ENCODE data around the gene FLCN. TPM values are rescaled to one million over a fixed set of nuclear protein-coding genes. Genes with fewer than 3 reads are reported as not detected.

The FLCN gene
- total RNA-seq, 1 experiment from 2014 or later, result 71.6 TPM

- ChIA-PET POLR2A (no interaction called here), CTCF (no interaction called here)
- TF ChIP-seq REST (IDR thresholded peaks at IDR 0.05; ENCODE audit: insufficient read depth in 1 of 2, low read depth in 2 of 2, low read length in 1 of 2) (no peak), SIN3A (IDR thresholded peaks at IDR 0.05; ENCODE audit: borderline replicate concordance, insufficient read depth, low read depth, low read length) (no peak), TCF7L2 (IDR thresholded peaks at IDR 0.05; ENCODE audit: low read depth, low read length) (no peak), POLR2AphosphoS5 (IDR thresholded peaks at IDR 0.05; ENCODE audit: low read depth, low read length) (no peak)
- TF ChIP-seq, protein P1, sequence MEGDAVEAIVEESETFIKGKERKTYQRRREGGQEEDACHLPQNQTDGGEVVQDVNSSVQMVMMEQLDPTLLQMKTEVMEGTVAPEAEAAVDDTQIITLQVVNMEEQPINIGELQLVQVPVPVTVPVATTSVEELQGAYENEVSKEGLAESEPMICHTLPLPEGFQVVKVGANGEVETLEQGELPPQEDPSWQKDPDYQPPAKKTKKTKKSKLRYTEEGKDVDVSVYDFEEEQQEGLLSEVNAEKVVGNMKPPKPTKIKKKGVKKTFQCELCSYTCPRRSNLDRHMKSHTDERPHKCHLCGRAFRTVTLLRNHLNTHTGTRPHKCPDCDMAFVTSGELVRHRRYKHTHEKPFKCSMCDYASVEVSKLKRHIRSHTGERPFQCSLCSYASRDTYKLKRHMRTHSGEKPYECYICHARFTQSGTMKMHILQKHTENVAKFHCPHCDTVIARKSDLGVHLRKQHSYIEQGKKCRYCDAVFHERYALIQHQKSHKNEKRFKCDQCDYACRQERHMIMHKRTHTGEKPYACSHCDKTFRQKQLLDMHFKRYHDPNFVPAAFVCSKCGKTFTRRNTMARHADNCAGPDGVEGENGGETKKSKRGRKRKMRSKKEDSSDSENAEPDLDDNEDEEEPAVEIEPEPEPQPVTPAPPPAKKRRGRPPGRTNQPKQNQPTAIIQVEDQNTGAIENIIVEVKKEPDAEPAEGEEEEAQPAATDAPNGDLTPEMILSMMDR (IDR thresholded peaks at IDR 0.05), result no peak
- intact Hi-C loops (cut with micrococcal nuclease; ENCODE audit: unreplicated experiment) (no loop called here), in situ Hi-C loops (cut with HindIII; ENCODE audit: low pct_unique_long_range_greater_than_20kb, low sequenced_read_pairs) (no loop called here)
- Histone ChIP-seq H3K36me3 (ENCODE audit: control insufficient read depth, insufficient read depth, low read length) (peaks cover 6% of the 10 kb centered on the region; the same call in 1 of the 2 replicates), H3K27ac (ENCODE audit: low read length) (no peak overlapping the region), H3K27me3 (ENCODE audit: control insufficient read depth, insufficient read depth, low read length) (no peaks in the 10 kb centered on the region), H3K4me1 (ENCODE audit: control insufficient read depth, insufficient read depth, low read length) (no peaks in the 10 kb centered on the region), H3K4me3 (ENCODE audit: low read depth in 2 of 2, low read length in 2 of 2) (no peak overlapping the region), H3K9me3 (ENCODE audit: control insufficient read depth, insufficient read depth, low read depth, low read length) (no peaks in the 10 kb centered on the region)
- BruUV-seq (replicated peaks), result no TSS peak
- no peak for DNase-seq (ENCODE audit: low read depth, low spot score)
- no peak for ATAC-seq
These were observed 71.2 kb downstream of the FLCN start for GRCh38 chr17:17165666-17166308.

DNA sequence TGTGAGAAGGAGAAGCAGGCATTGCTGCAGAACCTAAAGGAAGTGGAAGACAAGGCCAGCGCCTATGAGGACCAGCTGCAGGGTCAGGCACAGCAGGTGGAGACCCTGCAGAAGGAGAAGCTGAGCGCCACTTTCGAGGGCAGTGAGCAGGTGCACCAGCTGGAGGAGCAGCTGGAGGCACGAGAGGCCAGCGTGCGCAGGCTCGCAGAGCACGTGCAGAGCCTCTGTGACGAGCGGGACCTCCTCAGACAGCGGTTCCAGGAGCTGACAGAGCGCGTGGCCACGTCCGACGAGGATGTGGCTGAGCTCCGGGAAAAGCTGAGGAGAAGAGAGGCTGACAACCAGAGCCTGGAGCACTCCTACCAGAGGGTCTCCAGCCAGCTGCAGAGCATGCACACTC, 72.3 kb downstream of the FLCN start:
- no peaks in the 10 kb centered on the region for H3K27me3 ChIP-seq (ENCODE audit: control insufficient read depth, insufficient read depth, low read length)
- no peak overlapping the region for H3K27ac ChIP-seq (ENCODE audit: low read length)
- POLR2A ChIA-PET, result no interaction called here
- no peaks in the 10 kb centered on the region for H3K4me1 ChIP-seq (ENCODE audit: control insufficient read depth, insufficient read depth, low read length)
- intact Hi-C loops (cut with micrococcal nuclease; ENCODE audit: unreplicated experiment), result no loop called here
- in situ Hi-C loops (cut with HindIII; ENCODE audit: low pct_unique_long_range_greater_than_20kb, low sequenced_read_pairs), result no loop called here
- H3K36me3 ChIP-seq (ENCODE audit: control insufficient read depth, insufficient read depth, low read length), result peaks cover 6% of the 10 kb centered on the region; the same call in 1 of the 2 replicates
- BruUV-seq (replicated peaks), result no TSS peak
- ATAC-seq, result no peak
- no peak overlapping the region for H3K4me3 ChIP-seq (ENCODE audit: low read depth in 2 of 2, low read length in 2 of 2)
- H3K9me3 ChIP-seq (ENCODE audit: control insufficient read depth, insufficient read depth, low read depth, low read length), result no peaks in the 10 kb centered on the region
- CTCF ChIA-PET, result no interaction called here
- DNase-seq (ENCODE audit: low read depth, low spot score), result no peak
- no peak for TF ChIP-seq POLR2AphosphoS5 (IDR thresholded peaks at IDR 0.05; ENCODE audit: low read depth, low read length)
- TF ChIP-seq TCF7L2 (IDR thresholded peaks at IDR 0.05; ENCODE audit: low read depth, low read length), result no peak
- no peak for TF ChIP-seq SIN3A (IDR thresholded peaks at IDR 0.05; ENCODE audit: borderline replicate concordance, insufficient read depth, low read depth, low read length)
- TF ChIP-seq REST (IDR thresholded peaks at IDR 0.05; ENCODE audit: insufficient read depth in 1 of 2, low read depth in 2 of 2, low read length in 1 of 2), result no peak
- TF ChIP-seq, protein P1 (IDR thresholded peaks at IDR 0.05), result no peak

Measured in Panc1 (cell line).